ENCODE results near the gene ATRNL1.
A peak's percentile ranks its signal among the peaks of the same experiment; 100 is the strongest.

The ATRNL1 gene

GRCh38 chr10:115948465-115948864 is 855.3 kb downstream of the ATRNL1 start:
- peak; percentile 32 for TF ChIP-seq CTCF (IDR thresholded peaks at IDR 0.05; ENCODE audit: low read length, missing control alignments)
- no peak for DNase-seq (ENCODE audit: low read depth)
- H3K4me3 ChIP-seq (replicated peaks; ENCODE audit: low read depth, low read length): no peak overlapping the region

- DNase-seq (ENCODE audit: low read depth): no peak
- H3K4me3 ChIP-seq (replicated peaks; ENCODE audit: low read depth, low read length): no peak overlapping the region
- no peak for TF ChIP-seq CTCF (IDR thresholded peaks at IDR 0.05; ENCODE audit: low read length, missing control alignments)
Observed at GRCh38 chr10:115949282-115949844, 856.2 kb downstream of the ATRNL1 start.

- TF ChIP-seq CTCF (IDR thresholded peaks at IDR 0.05; ENCODE audit: low read length, missing control alignments): no peak
- no peak overlapping the region for H3K4me3 ChIP-seq (replicated peaks; ENCODE audit: low read depth, low read length)
- DNase-seq (ENCODE audit: low read depth): peak; percentile 39
Observed at GRCh38 chr10:115950320-115950719, 857.2 kb downstream of the ATRNL1 start.

- DNase-seq (ENCODE audit: low read depth): no peak
- TF ChIP-seq CTCF (IDR thresholded peaks at IDR 0.05; ENCODE audit: low read length, missing control alignments): no peak
- no peak overlapping the region for H3K4me3 ChIP-seq (replicated peaks; ENCODE audit: low read depth, low read length)
Observed at GRCh38 chr10:115951242-115951641, 858.1 kb downstream of the ATRNL1 start.

- DNase-seq (ENCODE audit: low read depth): no peak
- H3K4me3 ChIP-seq (replicated peaks; ENCODE audit: low read depth, low read length): no peak overlapping the region
- TF ChIP-seq CTCF (IDR thresholded peaks at IDR 0.05; ENCODE audit: low read length, missing control alignments): no peak
Observed at GRCh38 chr10:115953281-115953680, 860.1 kb downstream of the ATRNL1 start.

- TF ChIP-seq CTCF (IDR thresholded peaks at IDR 0.05; ENCODE audit: low read length, missing control alignments): no peak
- no peak overlapping the region for H3K4me3 ChIP-seq (replicated peaks; ENCODE audit: low read depth, low read length)
- no peak for DNase-seq (ENCODE audit: low read depth)
Observed at GRCh38 chr10:115953968-115954367, 860.8 kb downstream of the ATRNL1 start.

Data from fibroblast of pulmonary artery (primary cell).